Measurements from ENCODE around the gene SERPINB1. TPM values are rescaled to one million over a fixed set of nuclear protein-coding genes. Genes with fewer than 3 reads are reported as not detected.

Gene SERPINB1
- total and polyA plus RNA-seq, 2 experiments from 2014 or later, result 5.6 to 6.5 TPM

DNA sequence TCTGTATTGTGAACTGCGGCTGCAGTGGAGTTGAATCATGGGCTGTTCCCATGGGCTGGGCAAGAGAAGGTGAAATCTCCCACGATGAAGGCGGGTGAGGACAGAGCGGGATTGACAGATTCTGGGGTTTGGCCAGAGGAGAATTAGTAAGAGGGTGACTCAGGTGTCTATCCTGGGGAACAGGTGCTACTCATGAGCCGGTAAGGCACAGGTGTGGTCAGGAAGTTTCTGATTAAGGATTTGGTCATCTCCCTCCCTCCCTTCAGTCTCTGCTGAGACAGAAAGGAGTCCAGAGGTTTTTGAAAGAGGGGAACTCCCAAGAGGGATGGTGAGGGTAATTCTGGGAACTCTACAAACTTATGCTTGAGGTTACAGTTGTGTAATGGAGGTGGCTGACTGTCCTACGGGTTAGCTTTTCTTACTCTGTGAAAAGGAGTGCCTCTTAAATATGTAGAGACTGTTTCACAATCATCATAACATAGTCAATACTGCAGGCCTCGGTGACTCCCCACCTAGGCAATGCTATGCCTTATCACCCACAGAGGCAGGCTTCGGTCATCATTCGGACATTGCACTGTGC, 31.5 kb downstream of the SERPINB1 start (continued):
- TF ChIP-seq, protein P1, sequence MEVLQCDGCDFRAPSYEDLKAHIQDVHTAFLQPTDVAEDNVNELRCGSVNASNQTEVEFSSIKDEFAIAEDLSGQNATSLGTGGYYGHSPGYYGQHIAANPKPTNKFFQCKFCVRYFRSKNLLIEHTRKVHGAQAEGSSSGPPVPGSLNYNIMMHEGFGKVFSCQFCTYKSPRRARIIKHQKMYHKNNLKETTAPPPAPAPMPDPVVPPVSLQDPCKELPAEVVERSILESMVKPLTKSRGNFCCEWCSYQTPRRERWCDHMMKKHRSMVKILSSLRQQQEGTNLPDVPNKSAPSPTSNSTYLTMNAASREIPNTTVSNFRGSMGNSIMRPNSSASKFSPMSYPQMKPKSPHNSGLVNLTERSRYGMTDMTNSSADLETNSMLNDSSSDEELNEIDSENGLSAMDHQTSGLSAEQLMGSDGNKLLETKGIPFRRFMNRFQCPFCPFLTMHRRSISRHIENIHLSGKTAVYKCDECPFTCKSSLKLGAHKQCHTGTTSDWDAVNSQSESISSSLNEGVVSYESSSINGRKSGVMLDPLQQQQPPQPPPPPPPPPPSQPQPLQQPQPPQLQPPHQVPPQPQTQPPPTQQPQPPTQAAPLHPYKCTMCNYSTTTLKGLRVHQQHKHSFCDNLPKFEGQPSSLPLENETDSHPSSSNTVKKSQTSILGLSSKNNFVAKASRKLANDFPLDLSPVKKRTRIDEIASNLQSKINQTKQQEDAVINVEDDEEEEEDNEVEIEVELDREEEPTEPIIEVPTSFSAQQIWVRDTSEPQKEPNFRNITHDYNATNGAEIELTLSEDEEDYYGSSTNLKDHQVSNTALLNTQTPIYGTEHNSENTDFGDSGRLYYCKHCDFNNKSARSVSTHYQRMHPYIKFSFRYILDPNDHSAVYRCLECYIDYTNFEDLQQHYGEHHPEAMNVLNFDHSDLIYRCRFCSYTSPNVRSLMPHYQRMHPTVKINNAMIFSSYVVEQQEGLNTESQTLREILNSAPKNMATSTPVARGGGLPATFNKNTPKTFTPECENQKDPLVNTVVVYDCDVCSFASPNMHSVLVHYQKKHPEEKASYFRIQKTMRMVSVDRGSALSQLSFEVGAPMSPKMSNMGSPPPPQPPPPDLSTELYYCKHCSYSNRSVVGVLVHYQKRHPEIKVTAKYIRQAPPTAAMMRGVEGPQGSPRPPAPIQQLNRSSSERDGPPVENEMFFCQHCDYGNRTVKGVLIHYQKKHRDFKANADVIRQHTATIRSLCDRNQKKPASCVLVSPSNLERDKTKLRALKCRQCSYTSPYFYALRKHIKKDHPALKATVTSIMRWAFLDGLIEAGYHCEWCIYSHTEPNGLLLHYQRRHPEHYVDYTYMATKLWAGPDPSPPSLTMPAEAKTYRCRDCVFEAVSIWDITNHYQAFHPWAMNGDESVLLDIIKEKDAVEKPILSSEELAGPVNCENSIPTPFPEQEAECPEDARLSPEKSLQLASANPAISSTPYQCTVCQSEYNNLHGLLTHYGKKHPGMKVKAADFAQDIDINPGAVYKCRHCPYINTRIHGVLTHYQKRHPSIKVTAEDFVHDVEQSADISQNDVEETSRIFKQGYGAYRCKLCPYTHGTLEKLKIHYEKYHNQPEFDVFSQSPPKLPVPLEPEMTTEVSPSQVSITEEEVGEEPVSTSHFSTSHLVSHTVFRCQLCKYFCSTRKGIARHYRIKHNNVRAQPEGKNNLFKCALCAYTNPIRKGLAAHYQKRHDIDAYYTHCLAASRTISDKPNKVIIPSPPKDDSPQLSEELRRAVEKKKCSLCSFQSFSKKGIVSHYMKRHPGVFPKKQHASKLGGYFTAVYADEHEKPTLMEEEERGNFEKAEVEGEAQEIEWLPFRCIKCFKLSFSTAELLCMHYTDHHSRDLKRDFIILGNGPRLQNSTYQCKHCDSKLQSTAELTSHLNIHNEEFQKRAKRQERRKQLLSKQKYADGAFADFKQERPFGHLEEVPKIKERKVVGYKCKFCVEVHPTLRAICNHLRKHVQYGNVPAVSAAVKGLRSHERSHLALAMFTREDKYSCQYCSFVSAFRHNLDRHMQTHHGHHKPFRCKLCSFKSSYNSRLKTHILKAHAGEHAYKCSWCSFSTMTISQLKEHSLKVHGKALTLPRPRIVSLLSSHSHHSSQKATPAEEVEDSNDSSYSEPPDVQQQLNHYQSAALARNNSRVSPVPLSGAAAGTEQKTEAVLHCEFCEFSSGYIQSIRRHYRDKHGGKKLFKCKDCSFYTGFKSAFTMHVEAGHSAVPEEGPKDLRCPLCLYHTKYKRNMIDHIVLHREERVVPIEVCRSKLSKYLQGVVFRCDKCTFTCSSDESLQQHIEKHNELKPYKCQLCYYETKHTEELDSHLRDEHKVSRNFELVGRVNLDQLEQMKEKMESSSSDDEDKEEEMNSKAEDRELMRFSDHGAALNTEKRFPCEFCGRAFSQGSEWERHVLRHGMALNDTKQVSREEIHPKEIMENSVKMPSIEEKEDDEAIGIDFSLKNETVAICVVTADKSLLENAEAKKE (CRISPR knock-in tag; IDR thresholded peaks at IDR 0.05), result no peak
- TF ChIP-seq ZNF114 (CRISPR knock-in tag; IDR thresholded peaks at IDR 0.05) (no peak), JUNB (IDR thresholded peaks at IDR 0.05; ENCODE audit: unreplicated experiment) (no peak), ZNF331 (CRISPR knock-in tag; IDR thresholded peaks at IDR 0.05; ENCODE audit: low read depth) (no peak), EZH2 (IDR thresholded peaks at IDR 0.05; ENCODE audit: low read depth, unreplicated experiment) (no peak)
- TF ChIP-seq, protein P2, sequence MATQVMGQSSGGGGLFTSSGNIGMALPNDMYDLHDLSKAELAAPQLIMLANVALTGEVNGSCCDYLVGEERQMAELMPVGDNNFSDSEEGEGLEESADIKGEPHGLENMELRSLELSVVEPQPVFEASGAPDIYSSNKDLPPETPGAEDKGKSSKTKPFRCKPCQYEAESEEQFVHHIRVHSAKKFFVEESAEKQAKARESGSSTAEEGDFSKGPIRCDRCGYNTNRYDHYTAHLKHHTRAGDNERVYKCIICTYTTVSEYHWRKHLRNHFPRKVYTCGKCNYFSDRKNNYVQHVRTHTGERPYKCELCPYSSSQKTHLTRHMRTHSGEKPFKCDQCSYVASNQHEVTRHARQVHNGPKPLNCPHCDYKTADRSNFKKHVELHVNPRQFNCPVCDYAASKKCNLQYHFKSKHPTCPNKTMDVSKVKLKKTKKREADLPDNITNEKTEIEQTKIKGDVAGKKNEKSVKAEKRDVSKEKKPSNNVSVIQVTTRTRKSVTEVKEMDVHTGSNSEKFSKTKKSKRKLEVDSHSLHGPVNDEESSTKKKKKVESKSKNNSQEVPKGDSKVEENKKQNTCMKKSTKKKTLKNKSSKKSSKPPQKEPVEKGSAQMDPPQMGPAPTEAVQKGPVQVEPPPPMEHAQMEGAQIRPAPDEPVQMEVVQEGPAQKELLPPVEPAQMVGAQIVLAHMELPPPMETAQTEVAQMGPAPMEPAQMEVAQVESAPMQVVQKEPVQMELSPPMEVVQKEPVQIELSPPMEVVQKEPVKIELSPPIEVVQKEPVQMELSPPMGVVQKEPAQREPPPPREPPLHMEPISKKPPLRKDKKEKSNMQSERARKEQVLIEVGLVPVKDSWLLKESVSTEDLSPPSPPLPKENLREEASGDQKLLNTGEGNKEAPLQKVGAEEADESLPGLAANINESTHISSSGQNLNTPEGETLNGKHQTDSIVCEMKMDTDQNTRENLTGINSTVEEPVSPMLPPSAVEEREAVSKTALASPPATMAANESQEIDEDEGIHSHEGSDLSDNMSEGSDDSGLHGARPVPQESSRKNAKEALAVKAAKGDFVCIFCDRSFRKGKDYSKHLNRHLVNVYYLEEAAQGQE (IDR thresholded peaks at IDR 0.05; ENCODE audit: unreplicated experiment), result no peak

Data from GM23338 (cell line).